Activated CD4-positive, CD25-positive, alpha-beta regulatory T cell treated with anti-CD3 and anti-CD28 coated beads, Interleukin-2, amount 50 U/mL, for 16 hours (primary cell): ENCODE results near the gene TPM4.
"Not testable (repeated sequence)": the region's sequence is repeated elsewhere in the genome, so short reads cannot be mapped to it uniquely, and the experiment has no call there.

Experiments used
- DNase-seq: peaks from one replicate; pipeline ENCODE4 v3.0.0-alpha.2; 2020; ENCODE audit warnings: low read depth, low spot score

The TPM4 gene

GRCh38 chr19:16096280-16096855 lies 20.1 kb downstream of the TPM4 start:
- DNase-seq: no peak

GRCh38 chr19:16098416-16098768 lies 22.1 kb downstream of the TPM4 start:
- DNase-seq: no peak

- DNase-seq: no peak
These were observed 22.5 kb downstream of the TPM4 start for GRCh38 chr19:16098821-16099220.

- not testable (repeated sequence) for DNase-seq
These were observed 23.1 kb downstream of the TPM4 start for GRCh38 chr19:16099314-16099965.

GRCh38 chr19:16100524-16100923 lies 24.2 kb downstream of the TPM4 start:
- no peak for DNase-seq

- no peak for DNase-seq
These were observed 28.4 kb downstream of the TPM4 start for GRCh38 chr19:16104722-16105121.

- no peak for DNase-seq
These were observed 29.8 kb downstream of the TPM4 start for GRCh38 chr19:16106121-16106520.

- DNase-seq: peak; percentile 98
These were observed 35.0 kb downstream of the TPM4 start, which contains the start of gene RAB8A for GRCh38 chr19:16111160-16111908. TSS of gene RAB8A (plus strand) at chr19:16111889. CDS start at chr19:16111902, 13 bp downstream.

GRCh38 chr19:16111909-16112752 lies 35.8 kb downstream of the TPM4 start:
- DNase-seq: no peak

GRCh38 chr19:16112778-16113177 lies 36.5 kb downstream of the TPM4 start:
- DNase-seq: no peak

GRCh38 chr19:16113727-16114126 lies 37.4 kb downstream of the TPM4 start:
- no peak for DNase-seq

GRCh38 chr19:16115301-16116039 lies 39.2 kb downstream of the TPM4 start:
- no peak for DNase-seq

GRCh38 chr19:16116067-16116466 lies 39.8 kb downstream of the TPM4 start:
- no peak for DNase-seq

- DNase-seq: no peak
These were observed 41.3 kb downstream of the TPM4 start for GRCh38 chr19:16117594-16118033.

- DNase-seq: no peak
These were observed 42.3 kb downstream of the TPM4 start for GRCh38 chr19:16118489-16119033.

GRCh38 chr19:16119075-16119857 lies 43.0 kb downstream of the TPM4 start:
- not testable (repeated sequence) for DNase-seq

- no peak for DNase-seq
These were observed 44.8 kb downstream of the TPM4 start for GRCh38 chr19:16121141-16121540.

GRCh38 chr19:16121967-16122366 lies 45.7 kb downstream of the TPM4 start:
- no peak for DNase-seq

GRCh38 chr19:16124953-16125352 lies 48.7 kb downstream of the TPM4 start:
- no peak for DNase-seq
